Measurements from ENCODE around the gene TOR3A.
"Not testable (repeated sequence)": the region's sequence is repeated elsewhere in the genome, so short reads cannot be mapped to it uniquely, and the experiment has no call there.

DNA sequence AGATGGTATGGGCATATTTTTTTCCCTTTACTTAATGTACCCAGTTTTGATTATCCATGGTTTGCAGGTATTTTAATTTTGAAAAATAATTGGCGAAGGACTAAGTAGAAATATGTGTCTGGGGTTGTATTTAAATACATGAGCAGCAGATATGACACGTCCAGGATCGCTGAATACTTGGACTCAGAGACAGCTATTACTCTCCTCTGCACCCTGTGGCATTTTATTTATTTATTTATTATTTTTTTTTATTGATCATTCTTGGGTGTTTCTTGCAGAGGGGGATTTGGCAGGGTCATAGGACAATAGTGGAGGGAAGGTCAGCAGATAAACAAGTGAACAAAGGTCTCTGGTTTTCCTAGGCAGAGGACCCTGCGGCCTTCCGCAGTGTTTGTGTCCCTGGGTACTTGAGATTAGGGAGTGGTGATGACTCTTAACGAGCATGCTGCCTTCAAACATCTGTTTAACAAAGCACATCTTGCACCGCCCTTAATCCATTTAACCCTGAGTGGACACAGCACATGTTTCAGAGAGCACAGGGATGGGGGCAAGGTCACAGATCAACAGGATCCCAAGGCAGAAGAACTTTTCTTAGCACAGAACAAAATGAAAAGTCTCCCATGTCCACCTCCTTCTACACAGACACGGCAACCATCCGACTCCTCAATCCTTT, 42.2 kb upstream of the TOR3A start:
- TF ChIP-seq, protein P1, sequence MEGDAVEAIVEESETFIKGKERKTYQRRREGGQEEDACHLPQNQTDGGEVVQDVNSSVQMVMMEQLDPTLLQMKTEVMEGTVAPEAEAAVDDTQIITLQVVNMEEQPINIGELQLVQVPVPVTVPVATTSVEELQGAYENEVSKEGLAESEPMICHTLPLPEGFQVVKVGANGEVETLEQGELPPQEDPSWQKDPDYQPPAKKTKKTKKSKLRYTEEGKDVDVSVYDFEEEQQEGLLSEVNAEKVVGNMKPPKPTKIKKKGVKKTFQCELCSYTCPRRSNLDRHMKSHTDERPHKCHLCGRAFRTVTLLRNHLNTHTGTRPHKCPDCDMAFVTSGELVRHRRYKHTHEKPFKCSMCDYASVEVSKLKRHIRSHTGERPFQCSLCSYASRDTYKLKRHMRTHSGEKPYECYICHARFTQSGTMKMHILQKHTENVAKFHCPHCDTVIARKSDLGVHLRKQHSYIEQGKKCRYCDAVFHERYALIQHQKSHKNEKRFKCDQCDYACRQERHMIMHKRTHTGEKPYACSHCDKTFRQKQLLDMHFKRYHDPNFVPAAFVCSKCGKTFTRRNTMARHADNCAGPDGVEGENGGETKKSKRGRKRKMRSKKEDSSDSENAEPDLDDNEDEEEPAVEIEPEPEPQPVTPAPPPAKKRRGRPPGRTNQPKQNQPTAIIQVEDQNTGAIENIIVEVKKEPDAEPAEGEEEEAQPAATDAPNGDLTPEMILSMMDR (IDR thresholded peaks at IDR 0.05 in 2 of 3, conservative IDR thresholded peaks at IDR 0.05 in 1 of 3; ENCODE audit: control insufficient read depth in 2 of 3, extremely low read depth in 1 of 3, insufficient read depth in 1 of 3, low read depth in 3 of 3, low read length in 3 of 3) = not testable (repeated sequence)
- TF ChIP-seq EP300 (IDR thresholded peaks at IDR 0.05; ENCODE audit: borderline replicate concordance in 1 of 2, control insufficient read depth in 1 of 2, low read depth in 2 of 2, low read length in 2 of 2); ATF7 (IDR thresholded peaks at IDR 0.05; ENCODE audit: low read depth); MYC (IDR thresholded peaks at IDR 0.05; ENCODE audit: insufficient read depth, insufficient read length, insufficient replicate concordance, low read length, severe bottlenecking); RAD21 (IDR thresholded peaks at IDR 0.05; ENCODE audit: insufficient read depth, low read depth, low read length); JUND (IDR thresholded peaks at IDR 0.05; ENCODE audit: low read depth, low read length); TCF12 (IDR thresholded peaks at IDR 0.05; ENCODE audit: low read depth, low read length); POLR2A (IDR thresholded peaks at IDR 0.05; ENCODE audit: low read depth, low read length); SPI1 (IDR thresholded peaks at IDR 0.05; ENCODE audit: borderline replicate concordance, insufficient read depth, low read depth, low read length): not testable (repeated sequence)
- TF ChIP-seq, protein P2, sequence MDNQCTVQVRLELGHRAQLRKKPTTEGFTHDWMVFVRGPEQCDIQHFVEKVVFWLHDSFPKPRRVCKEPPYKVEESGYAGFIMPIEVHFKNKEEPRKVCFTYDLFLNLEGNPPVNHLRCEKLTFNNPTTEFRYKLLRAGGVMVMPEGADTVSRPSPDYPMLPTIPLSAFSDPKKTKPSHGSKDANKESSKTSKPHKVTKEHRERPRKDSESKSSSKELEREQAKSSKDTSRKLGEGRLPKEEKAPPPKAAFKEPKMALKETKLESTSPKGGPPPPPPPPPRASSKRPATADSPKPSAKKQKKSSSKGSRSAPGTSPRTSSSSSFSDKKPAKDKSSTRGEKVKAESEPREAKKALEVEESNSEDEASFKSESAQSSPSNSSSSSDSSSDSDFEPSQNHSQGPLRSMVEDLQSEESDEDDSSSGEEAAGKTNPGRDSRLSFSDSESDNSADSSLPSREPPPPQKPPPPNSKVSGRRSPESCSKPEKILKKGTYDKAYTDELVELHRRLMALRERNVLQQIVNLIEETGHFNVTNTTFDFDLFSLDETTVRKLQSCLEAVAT (IDR thresholded peaks at IDR 0.05) = not testable (repeated sequence)
